Measurements from ENCODE around the gene BDKRB2. TPM values are rescaled to one million over a fixed set of nuclear protein-coding genes. Genes with fewer than 3 reads are reported as not detected.

The BDKRB2 gene
- total and polyA plus RNA-seq, 2 experiments from 2014 or later = 0.14 to 0.21 TPM

- TF ChIP-seq, protein P1, sequence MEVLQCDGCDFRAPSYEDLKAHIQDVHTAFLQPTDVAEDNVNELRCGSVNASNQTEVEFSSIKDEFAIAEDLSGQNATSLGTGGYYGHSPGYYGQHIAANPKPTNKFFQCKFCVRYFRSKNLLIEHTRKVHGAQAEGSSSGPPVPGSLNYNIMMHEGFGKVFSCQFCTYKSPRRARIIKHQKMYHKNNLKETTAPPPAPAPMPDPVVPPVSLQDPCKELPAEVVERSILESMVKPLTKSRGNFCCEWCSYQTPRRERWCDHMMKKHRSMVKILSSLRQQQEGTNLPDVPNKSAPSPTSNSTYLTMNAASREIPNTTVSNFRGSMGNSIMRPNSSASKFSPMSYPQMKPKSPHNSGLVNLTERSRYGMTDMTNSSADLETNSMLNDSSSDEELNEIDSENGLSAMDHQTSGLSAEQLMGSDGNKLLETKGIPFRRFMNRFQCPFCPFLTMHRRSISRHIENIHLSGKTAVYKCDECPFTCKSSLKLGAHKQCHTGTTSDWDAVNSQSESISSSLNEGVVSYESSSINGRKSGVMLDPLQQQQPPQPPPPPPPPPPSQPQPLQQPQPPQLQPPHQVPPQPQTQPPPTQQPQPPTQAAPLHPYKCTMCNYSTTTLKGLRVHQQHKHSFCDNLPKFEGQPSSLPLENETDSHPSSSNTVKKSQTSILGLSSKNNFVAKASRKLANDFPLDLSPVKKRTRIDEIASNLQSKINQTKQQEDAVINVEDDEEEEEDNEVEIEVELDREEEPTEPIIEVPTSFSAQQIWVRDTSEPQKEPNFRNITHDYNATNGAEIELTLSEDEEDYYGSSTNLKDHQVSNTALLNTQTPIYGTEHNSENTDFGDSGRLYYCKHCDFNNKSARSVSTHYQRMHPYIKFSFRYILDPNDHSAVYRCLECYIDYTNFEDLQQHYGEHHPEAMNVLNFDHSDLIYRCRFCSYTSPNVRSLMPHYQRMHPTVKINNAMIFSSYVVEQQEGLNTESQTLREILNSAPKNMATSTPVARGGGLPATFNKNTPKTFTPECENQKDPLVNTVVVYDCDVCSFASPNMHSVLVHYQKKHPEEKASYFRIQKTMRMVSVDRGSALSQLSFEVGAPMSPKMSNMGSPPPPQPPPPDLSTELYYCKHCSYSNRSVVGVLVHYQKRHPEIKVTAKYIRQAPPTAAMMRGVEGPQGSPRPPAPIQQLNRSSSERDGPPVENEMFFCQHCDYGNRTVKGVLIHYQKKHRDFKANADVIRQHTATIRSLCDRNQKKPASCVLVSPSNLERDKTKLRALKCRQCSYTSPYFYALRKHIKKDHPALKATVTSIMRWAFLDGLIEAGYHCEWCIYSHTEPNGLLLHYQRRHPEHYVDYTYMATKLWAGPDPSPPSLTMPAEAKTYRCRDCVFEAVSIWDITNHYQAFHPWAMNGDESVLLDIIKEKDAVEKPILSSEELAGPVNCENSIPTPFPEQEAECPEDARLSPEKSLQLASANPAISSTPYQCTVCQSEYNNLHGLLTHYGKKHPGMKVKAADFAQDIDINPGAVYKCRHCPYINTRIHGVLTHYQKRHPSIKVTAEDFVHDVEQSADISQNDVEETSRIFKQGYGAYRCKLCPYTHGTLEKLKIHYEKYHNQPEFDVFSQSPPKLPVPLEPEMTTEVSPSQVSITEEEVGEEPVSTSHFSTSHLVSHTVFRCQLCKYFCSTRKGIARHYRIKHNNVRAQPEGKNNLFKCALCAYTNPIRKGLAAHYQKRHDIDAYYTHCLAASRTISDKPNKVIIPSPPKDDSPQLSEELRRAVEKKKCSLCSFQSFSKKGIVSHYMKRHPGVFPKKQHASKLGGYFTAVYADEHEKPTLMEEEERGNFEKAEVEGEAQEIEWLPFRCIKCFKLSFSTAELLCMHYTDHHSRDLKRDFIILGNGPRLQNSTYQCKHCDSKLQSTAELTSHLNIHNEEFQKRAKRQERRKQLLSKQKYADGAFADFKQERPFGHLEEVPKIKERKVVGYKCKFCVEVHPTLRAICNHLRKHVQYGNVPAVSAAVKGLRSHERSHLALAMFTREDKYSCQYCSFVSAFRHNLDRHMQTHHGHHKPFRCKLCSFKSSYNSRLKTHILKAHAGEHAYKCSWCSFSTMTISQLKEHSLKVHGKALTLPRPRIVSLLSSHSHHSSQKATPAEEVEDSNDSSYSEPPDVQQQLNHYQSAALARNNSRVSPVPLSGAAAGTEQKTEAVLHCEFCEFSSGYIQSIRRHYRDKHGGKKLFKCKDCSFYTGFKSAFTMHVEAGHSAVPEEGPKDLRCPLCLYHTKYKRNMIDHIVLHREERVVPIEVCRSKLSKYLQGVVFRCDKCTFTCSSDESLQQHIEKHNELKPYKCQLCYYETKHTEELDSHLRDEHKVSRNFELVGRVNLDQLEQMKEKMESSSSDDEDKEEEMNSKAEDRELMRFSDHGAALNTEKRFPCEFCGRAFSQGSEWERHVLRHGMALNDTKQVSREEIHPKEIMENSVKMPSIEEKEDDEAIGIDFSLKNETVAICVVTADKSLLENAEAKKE (CRISPR knock-in tag; IDR thresholded peaks at IDR 0.05) = no peak
- TF ChIP-seq ZNF114 (CRISPR knock-in tag; IDR thresholded peaks at IDR 0.05) = no peak
These were observed 43.0 kb upstream of the BDKRB2 start (continued) for GRCh38 chr14:96161636-96162035.

DNA sequence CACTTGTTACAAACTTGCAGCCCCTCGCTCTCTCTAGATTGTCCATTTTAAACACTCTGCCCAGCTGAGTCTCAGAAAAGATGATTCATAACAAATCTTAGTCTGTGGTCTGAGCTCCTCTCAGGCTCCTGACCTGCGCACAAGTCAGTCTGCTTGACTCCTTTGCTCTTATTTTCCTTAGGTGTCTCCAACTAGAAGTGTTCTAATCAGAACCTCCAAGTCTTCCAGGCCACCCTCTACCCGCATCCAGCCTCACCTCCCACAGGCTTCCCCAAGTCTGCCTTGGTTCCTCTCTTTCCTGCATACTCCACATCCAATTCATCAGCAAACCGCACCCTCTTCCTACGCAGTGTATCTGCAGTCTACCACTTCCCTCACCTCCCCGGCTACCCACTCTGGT lies 42.4 kb upstream of the BDKRB2 start:
- Mint-ChIP-seq H3K9me3 (no peaks in the 10 kb centered on the region), H3K4me1 (no peaks in the 10 kb centered on the region), H3K27ac (no peak overlapping the region), H3K4me3 (no peak overlapping the region), H3K36me3 (ENCODE audit: low read depth) (no peaks in the 10 kb centered on the region), H3K27me3 (ENCODE audit: insufficient read depth, low read depth, poor library complexity) (peaks cover 6% of the 10 kb centered on the region)
- no peaks in the 10 kb centered on the region for H3K9me2 ChIP-seq (ENCODE audit: insufficient read depth)
- ATAC-seq (no peak), DNase-seq (ENCODE audit: low spot score) (no peak)
- no peaks in the 10 kb centered on the region for H4K20me1 ChIP-seq (replicated peaks; ENCODE audit: insufficient read depth)
- no peaks in the 10 kb centered on the region for H3K4me1 ChIP-seq (ENCODE audit: insufficient read depth)
- no peaks in the 10 kb centered on the region for H3K36me3 ChIP-seq (ENCODE audit: insufficient read depth)
- no peaks in the 10 kb centered on the region for H3K27me3 ChIP-seq (ENCODE audit: insufficient read depth)
- no peaks in the 10 kb centered on the region for H3F3A ChIP-seq (replicated peaks; ENCODE audit: low read depth)
- H3K4me2 ChIP-seq = no peak overlapping the region
- H3K27ac ChIP-seq (ENCODE audit: low read depth) = no peak overlapping the region
- no peak overlapping the region for H2AFZ ChIP-seq
- no peak overlapping the region for H3K4me3 ChIP-seq
- H3K79me2 ChIP-seq (replicated peaks; ENCODE audit: insufficient read depth) = no peaks in the 10 kb centered on the region
- no peak for TF ChIP-seq JUNB (IDR thresholded peaks at IDR 0.05; ENCODE audit: unreplicated experiment)
- no peak for TF ChIP-seq EZH2 (IDR thresholded peaks at IDR 0.05; ENCODE audit: low read depth, unreplicated experiment)
- no peak for TF ChIP-seq CREB1 (CRISPR knock-in tag; IDR thresholded peaks at IDR 0.05; ENCODE audit: low read depth)
- TF ChIP-seq ZNF114 (CRISPR knock-in tag; IDR thresholded peaks at IDR 0.05) = no peak
- no peak for TF ChIP-seq ETS1 (IDR thresholded peaks at IDR 0.05)
- no peak for TF ChIP-seq STAT1 (IDR thresholded peaks at IDR 0.05; ENCODE audit: unreplicated experiment)
- TF ChIP-seq POLR2AphosphoS5 (IDR thresholded peaks at IDR 0.05; ENCODE audit: low read depth) = no peak
- no peak for TF ChIP-seq ZNF331 (CRISPR knock-in tag; IDR thresholded peaks at IDR 0.05; ENCODE audit: low read depth)
- TF ChIP-seq, protein P1 (CRISPR knock-in tag; IDR thresholded peaks at IDR 0.05) = no peak

Measured in GM23338 (cell line).